Neuron (in vitro differentiated cells): ENCODE data around the gene DKK3.

Source experiments
- H2AFZ ChIP-seq: one replicate; pipeline ENCODE4 v1.6.1; 2013; ENCODE audit warnings: low read depth, mild to moderate bottlenecking, inconsistent platforms, low read length, moderate library complexity
- H3K27me3 ChIP-seq: one replicate; pipeline ENCODE4 v1.6.1; 2013; ENCODE audit warnings: low read length; ENCODE audit not compliant: insufficient read depth
- H3K36me3 ChIP-seq: one replicate; pipeline ENCODE4 v1.6.1; 2013; ENCODE audit warnings: low read length; ENCODE audit not compliant: insufficient read depth
- H3K4me1 ChIP-seq: one replicate; pipeline ENCODE4 v1.6.1; 2013; ENCODE audit warnings: low read length; ENCODE audit not compliant: insufficient read depth
- H3K4me3 ChIP-seq: 2 replicates; pipeline ENCODE4 v1.5.1; 2013; ENCODE audit warnings: mild to moderate bottlenecking, low read length, moderate library complexity
- H3K9me3 ChIP-seq: one replicate; pipeline ENCODE4 v1.6.1; 2013; ENCODE audit warnings: low read length

DKK3 gene

GRCh38 chr11:11963067-11963466, 45.4 kb downstream of the DKK3 start:
- H2AFZ ChIP-seq, result no peak overlapping the region
- no peak overlapping the region for H3K4me3 ChIP-seq
- H3K9me3 ChIP-seq, result no peaks in the 10 kb centered on the region
- no peaks in the 10 kb centered on the region for H3K27me3 ChIP-seq
- H3K4me1 ChIP-seq, result peaks cover 21% of the 10 kb centered on the region
- peaks cover 15% of the 10 kb centered on the region for H3K36me3 ChIP-seq

- Histone ChIP-seq H2AFZ (no peak overlapping the region), H3K4me3 (no peak overlapping the region), H3K4me1 (peaks cover 25% of the 10 kb centered on the region), H3K9me3 (no peaks in the 10 kb centered on the region), H3K36me3 (peaks cover 25% of the 10 kb centered on the region), H3K27me3 (no peaks in the 10 kb centered on the region)
Measured at GRCh38 chr11:11961399-11962028, 46.9 kb downstream of the DKK3 start.

- Histone ChIP-seq H3K4me1 (peaks cover 25% of the 10 kb centered on the region), H3K4me3 (no peak overlapping the region), H3K9me3 (no peaks in the 10 kb centered on the region), H3K36me3 (peaks cover 33% of the 10 kb centered on the region), H2AFZ (no peak overlapping the region), H3K27me3 (no peaks in the 10 kb centered on the region)
Measured at GRCh38 chr11:11960687-11961086, 47.7 kb downstream of the DKK3 start.

- no peak overlapping the region for H2AFZ ChIP-seq
- no peaks in the 10 kb centered on the region for H3K9me3 ChIP-seq
- no peaks in the 10 kb centered on the region for H3K27me3 ChIP-seq
- peaks cover 25% of the 10 kb centered on the region for H3K4me1 ChIP-seq
- peaks cover 43% of the 10 kb centered on the region for H3K36me3 ChIP-seq
- H3K4me3 ChIP-seq, result no peak overlapping the region
Measured at GRCh38 chr11:11959601-11960000, 48.8 kb downstream of the DKK3 start.

- no peaks in the 10 kb centered on the region for H3K27me3 ChIP-seq
- peaks cover 25% of the 10 kb centered on the region for H3K4me1 ChIP-seq
- H3K4me3 ChIP-seq, result no peak overlapping the region
- no peak overlapping the region for H2AFZ ChIP-seq
- no peaks in the 10 kb centered on the region for H3K9me3 ChIP-seq
- peaks cover 46% of the 10 kb centered on the region for H3K36me3 ChIP-seq
Measured at GRCh38 chr11:11958403-11959231, 49.8 kb downstream of the DKK3 start.

- H3K4me3 ChIP-seq, result no peak overlapping the region
- peaks cover 25% of the 10 kb centered on the region for H3K4me1 ChIP-seq
- no peaks in the 10 kb centered on the region for H3K9me3 ChIP-seq
- no peaks in the 10 kb centered on the region for H3K27me3 ChIP-seq
- H2AFZ ChIP-seq, result no peak overlapping the region
- peaks cover 68% of the 10 kb centered on the region for H3K36me3 ChIP-seq
Measured at GRCh38 chr11:11956006-11956405, 52.4 kb downstream of the DKK3 start.

GRCh38 chr11:11952036-11952435, 56.4 kb downstream of the DKK3 start:
- Histone ChIP-seq H3K27me3 (no peaks in the 10 kb centered on the region), H3K4me1 (no peaks in the 10 kb centered on the region), H2AFZ (no peak overlapping the region), H3K4me3 (no peak overlapping the region), H3K9me3 (no peaks in the 10 kb centered on the region), H3K36me3 (peaks cover 89% of the 10 kb centered on the region)

- H3K27me3 ChIP-seq, result no peaks in the 10 kb centered on the region
- no peaks in the 10 kb centered on the region for H3K4me1 ChIP-seq
- H3K36me3 ChIP-seq, result peaks cover 85% of the 10 kb centered on the region
- H3K4me3 ChIP-seq, result no peak overlapping the region
- no peaks in the 10 kb centered on the region for H3K9me3 ChIP-seq
- no peak overlapping the region for H2AFZ ChIP-seq
Measured at GRCh38 chr11:11949482-11949881, 58.9 kb downstream of the DKK3 start.

- Histone ChIP-seq H3K27me3 (no peaks in the 10 kb centered on the region), H3K4me1 (no peaks in the 10 kb centered on the region), H3K4me3 (no peak overlapping the region), H2AFZ (no peak overlapping the region), H3K9me3 (no peaks in the 10 kb centered on the region), H3K36me3 (peaks cover 89% of the 10 kb centered on the region)
Measured at GRCh38 chr11:11948242-11948947, 60.0 kb downstream of the DKK3 start.

- Histone ChIP-seq H3K9me3 (no peaks in the 10 kb centered on the region), H3K27me3 (no peaks in the 10 kb centered on the region), H3K4me1 (no peaks in the 10 kb centered on the region), H2AFZ (no peak overlapping the region), H3K36me3 (peaks cover 88% of the 10 kb centered on the region), H3K4me3 (no peak overlapping the region)
Measured at GRCh38 chr11:11947825-11948224, 60.6 kb downstream of the DKK3 start.

GRCh38 chr11:11946878-11947277, 61.5 kb downstream of the DKK3 start:
- no peaks in the 10 kb centered on the region for H3K4me1 ChIP-seq
- H3K9me3 ChIP-seq, result no peaks in the 10 kb centered on the region
- H3K4me3 ChIP-seq, result no peak overlapping the region
- H3K36me3 ChIP-seq, result peaks cover 88% of the 10 kb centered on the region
- H3K27me3 ChIP-seq, result no peaks in the 10 kb centered on the region
- H2AFZ ChIP-seq, result no peak overlapping the region

- H3K4me3 ChIP-seq, result no peak overlapping the region
- H2AFZ ChIP-seq, result no peak overlapping the region
- no peaks in the 10 kb centered on the region for H3K9me3 ChIP-seq
- no peaks in the 10 kb centered on the region for H3K27me3 ChIP-seq
- H3K36me3 ChIP-seq, result peaks cover 86% of the 10 kb centered on the region
- no peaks in the 10 kb centered on the region for H3K4me1 ChIP-seq
Measured at GRCh38 chr11:11946180-11946579, 62.2 kb downstream of the DKK3 start.

- peaks cover 79% of the 10 kb centered on the region for H3K36me3 ChIP-seq
Measured at GRCh38 chr11:11944444-11944843, 64.0 kb downstream of the DKK3 start.

More at GRCh38 chr11:11944444-11944843, 64.0 kb downstream of the DKK3 start:
- Histone ChIP-seq H3K27me3 (no peaks in the 10 kb centered on the region), H3K4me3 (no peak overlapping the region), H3K9me3 (no peaks in the 10 kb centered on the region), H3K4me1 (no peaks in the 10 kb centered on the region), H2AFZ (no peak overlapping the region)
